Measurements from ENCODE around the gene GJA10.

Gene GJA10

GRCh38 chr6:89944181-89944755 is 50.0 kb downstream of the GJA10 start:
- no peak for DNase-seq (ENCODE audit: low read depth in 1 of 2, low spot score in 1 of 2)

- no peak for DNase-seq (ENCODE audit: low read depth in 1 of 2, low spot score in 1 of 2)
Measured at GRCh38 chr6:89944826-89945407, 50.6 kb downstream of the GJA10 start.

All from activated CD4-positive, alpha-beta T cell treated with anti-CD3 and anti-CD28 coated beads, Interleukin-2, amount 50 U/mL, for 24 hours (primary cell).